Left lung (tissue), 10 donors: ENCODE measurements around the gene GALNTL6. TPM values are rescaled to one million over a fixed set of nuclear protein-coding genes. Genes with fewer than 3 reads are reported as not detected.

ENCODE experiments used
- ATAC-seq: fragments of 200-7000 bp; cut with Tn5 transposase; one replicate; pipeline ENCODE4 v1.9.1; 2020; ENCODE audit warnings: moderate library complexity
- DNase-seq, 4 donors: peaks; one replicate each; pipeline ENCODE4 v3.0.0-alpha.2; 2013 to 2020
- H3K27ac ChIP-seq, 2 donors: fragments of 200-600 bp; sonication (generic) in 1 of 2; one replicate each; pipeline versions ENCODE4 v1.5.0 to v1.8.0; 2020 to 2021
- H3K27me3 ChIP-seq, 2 donors: fragments of 200-600 bp; sonication (generic) in 1 of 2; one replicate each; pipeline versions ENCODE4 v1.5.0 to v1.8.0; 2020 to 2021
- H3K36me3 ChIP-seq, 2 donors: fragments of 200-600 bp; sonication (generic) in 1 of 2; one replicate each; pipeline versions ENCODE4 v1.5.0 to v1.8.0; 2020 to 2021
- H3K4me1 ChIP-seq, 2 donors: fragments of 200-600 bp; one replicate each; pipeline ENCODE4 v1.8.0; 2021
- H3K4me3 ChIP-seq, 2 donors: fragments of 200-600 bp; sonication (generic) in 1 of 2; one replicate each; pipeline versions ENCODE4 v1.5.0 to v1.8.0; 2020 to 2021; ENCODE audit warnings: mild to moderate bottlenecking in 1 of 2
- H3K9me3 ChIP-seq, 2 donors: fragments of 200-600 bp; sonication (generic) in 1 of 2; one replicate each; pipeline versions ENCODE4 v1.5.0 to v1.8.0; 2020 to 2021
- CTCF ChIP-seq, 2 donors: fragments of 200-600 bp; sonication (generic) in 1 of 2; IDR thresholded peaks; one replicate each; pipeline versions ENCODE4 v1.5.0 to v1.8.0; 2021; ENCODE audit warnings: antibody characterized with exemption in 2 of 2
- intact Hi-C, 2 donors: fragments of 100-400 bp; cut with DNase I; formaldehyde crosslinking; loops; one replicate each; pipeline versions ENCODE4 v1.11.2 to v1.14.2; 2022
- polyA plus RNA-seq, 6 donors: library from polyadenylated mRNA; unstranded; fragments of 120-200 nt; gene quantifications; one replicate each; pipeline ENCODE4 v1.2.1, GENCODE V29; 2013; ENCODE audit not compliant: insufficient read length in 6 of 6
- total RNA-seq, 2 donors: library from RNA; stranded (reverse); fragmentation: NEBNext Ultra II Directional; extraction: Animal tissue kit (Norgen Biotek cat#: 25700); gene quantifications; one replicate each; pipeline ENCODE4 v1.2.1, GENCODE V29; 2021
- donor health status: DM: no; HTN: yes; CAD: no.
- donor health status: DM: no; HTN: no; CAD: no.

Gene GALNTL6
- total and polyA plus RNA-seq, 8 donors: 0.11 to 0.16 (median 0.13) TPM; not detected in 5

DNA sequence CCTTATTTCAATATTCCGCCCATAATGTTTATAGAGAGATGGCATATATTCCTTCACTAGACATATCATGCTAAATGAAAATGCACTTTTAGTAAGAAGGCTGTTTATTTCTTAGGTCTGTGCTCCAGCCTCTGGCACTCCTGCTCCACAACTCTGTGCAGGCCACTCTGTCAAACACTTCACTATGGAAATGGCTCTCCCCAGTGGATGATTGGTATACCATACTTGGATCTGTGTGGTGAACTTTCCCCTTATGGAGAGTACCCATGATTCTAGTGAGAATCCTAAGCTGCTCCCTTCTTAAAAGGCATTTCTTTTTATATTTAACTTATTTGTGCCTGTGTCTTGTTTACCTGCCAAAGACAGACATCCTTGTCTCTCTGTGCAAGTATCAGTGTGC is 875.3 kb downstream of the GALNTL6 start:
- no peak for TF ChIP-seq CTCF (IDR thresholded peaks at IDR 0.05)
- Histone ChIP-seq H3K4me3 (no peak overlapping the region), H3K4me1 (no peaks in the 10 kb centered on the region), H3K9me3 (peaks cover 0 to 27% of the 10 kb centered on the region in 2 donors), H3K27ac (no peak overlapping the region), H3K36me3 (no peaks in the 10 kb centered on the region), H3K27me3 (no peaks in the 10 kb centered on the region)
- ATAC-seq (no peak), DNase-seq (no peak)
- intact Hi-C loops: no loop called here

GRCh38 chr4:172691552-172691951 is 878.3 kb downstream of the GALNTL6 start:
- TF ChIP-seq CTCF (IDR thresholded peaks at IDR 0.05): no peak
- Histone ChIP-seq H3K36me3 (no peaks in the 10 kb centered on the region), H3K27me3 (no peaks in the 10 kb centered on the region), H3K9me3 (peaks cover 0 to 27% of the 10 kb centered on the region in 2 donors), H3K27ac (no peak overlapping the region), H3K4me3 (no peak overlapping the region), H3K4me1 (no peaks in the 10 kb centered on the region)
- intact Hi-C loops: no loop called here
- DNase-seq (no peak), ATAC-seq (no peak)

GRCh38 chr4:172692701-172693100 is 879.5 kb downstream of the GALNTL6 start:
- intact Hi-C loops: no loop called here
- Histone ChIP-seq H3K4me1 (no peaks in the 10 kb centered on the region), H3K27me3 (no peaks in the 10 kb centered on the region), H3K4me3 (no peak overlapping the region), H3K9me3 (peaks cover 0 to 27% of the 10 kb centered on the region in 2 donors), H3K27ac (no peak overlapping the region), H3K36me3 (no peaks in the 10 kb centered on the region)
- no peak for ATAC-seq
- no peak for DNase-seq
- no peak for TF ChIP-seq CTCF (IDR thresholded peaks at IDR 0.05)

GRCh38 chr4:172698256-172698655 is 885.1 kb downstream of the GALNTL6 start:
- Histone ChIP-seq H3K36me3 (no peaks in the 10 kb centered on the region), H3K27me3 (no peaks in the 10 kb centered on the region), H3K4me1 (no peaks in the 10 kb centered on the region), H3K9me3 (peaks cover 0 to under 1% of the 10 kb centered on the region in 2 donors), H3K4me3 (no peak overlapping the region), H3K27ac (no peak overlapping the region)
- ATAC-seq (no peak), DNase-seq (no peak)
- intact Hi-C loops: no loop called here
- no peak for TF ChIP-seq CTCF (IDR thresholded peaks at IDR 0.05)

GRCh38 chr4:172705565-172705964 is 892.4 kb downstream of the GALNTL6 start:
- intact Hi-C loops: no loop called here
- no peaks in the 10 kb centered on the region for H3K36me3 ChIP-seq
- no peak overlapping the region for H3K27ac ChIP-seq
- no peaks in the 10 kb centered on the region for H3K27me3 ChIP-seq
- no peak for DNase-seq
- H3K4me3 ChIP-seq: no peak overlapping the region
- peaks cover 0 to 27% of the 10 kb centered on the region in 2 donors for H3K9me3 ChIP-seq
- H3K4me1 ChIP-seq: no peaks in the 10 kb centered on the region
- no peak for ATAC-seq
- TF ChIP-seq CTCF (IDR thresholded peaks at IDR 0.05): no peak
